Body of pancreas (tissue), 4 donors: ENCODE measurements around the gene SPTBN1.

Experiments used
- CTCF ChIP-seq, 7 experiments: fragments of 450-650 bp in 4 of 7; fragments of 200-600 bp in 3 of 7; sonication (generic) in 3 of 7; IDR thresholded peaks; one replicate each; pipeline ENCODE4 v1.5.1; 2016 to 2019; ENCODE audit warnings: antibody characterized with exemption in 7 of 7
- POLR2A ChIP-seq, 3 donors: fragments of 450-650 bp; IDR thresholded peaks; one replicate each; pipeline ENCODE4 v1.6.1; 2016; ENCODE audit warnings: antibody characterized with exemption in 3 of 3, mild to moderate bottlenecking in 2 of 3

- TF ChIP-seq POLR2A (IDR thresholded peaks at IDR 0.05) (no peak), CTCF (IDR thresholded peaks at IDR 0.05) (no peak)
Observed at GRCh38 chr2:54496920-54497319, 40.8 kb downstream of the SPTBN1 start.
